Measurements from ENCODE around the gene LPP.

DNA sequence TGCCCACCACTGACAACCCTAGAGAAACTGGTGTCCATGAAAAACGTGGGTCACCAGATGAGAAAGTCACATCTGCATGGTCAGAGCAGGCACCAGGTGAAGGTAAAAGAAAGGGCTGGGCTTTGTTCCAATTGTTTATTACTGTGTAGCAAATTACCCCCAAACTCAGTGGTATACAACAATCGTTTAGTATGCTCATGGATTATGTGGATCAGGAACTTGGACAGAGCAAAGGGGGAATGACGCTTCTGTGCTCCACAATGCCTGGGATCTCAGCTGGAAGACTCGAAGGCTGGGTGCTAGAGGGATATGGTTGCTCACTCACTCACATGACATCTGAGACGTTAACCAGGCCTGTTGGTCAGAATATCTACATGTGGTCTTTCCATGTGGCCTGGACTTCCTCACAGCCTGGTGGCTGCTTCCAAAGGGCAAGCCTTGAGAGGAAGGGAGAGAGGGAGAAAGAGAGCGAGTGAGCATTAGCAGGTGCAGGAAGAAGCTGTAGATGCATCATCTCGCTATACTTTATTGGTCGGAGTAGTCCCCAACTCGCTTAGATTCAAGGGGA, 44.9 kb downstream of the LPP start:
- no peak for TF ChIP-seq POLR2A (IDR thresholded peaks at IDR 0.05; ENCODE audit: low read length)
- TF ChIP-seq GATA1 (IDR thresholded peaks at IDR 0.05; ENCODE audit: low read depth, low read length): no peak
